ENCODE measurements around the gene ATPAF2. TPM values are rescaled to one million over a fixed set of nuclear protein-coding genes. Genes with fewer than 3 reads are reported as not detected.

The ATPAF2 gene
- total RNA-seq, 4 donors from 2014 or later: 9.5 to 18.4 (median 13.1) TPM

- TF ChIP-seq, protein P1, sequence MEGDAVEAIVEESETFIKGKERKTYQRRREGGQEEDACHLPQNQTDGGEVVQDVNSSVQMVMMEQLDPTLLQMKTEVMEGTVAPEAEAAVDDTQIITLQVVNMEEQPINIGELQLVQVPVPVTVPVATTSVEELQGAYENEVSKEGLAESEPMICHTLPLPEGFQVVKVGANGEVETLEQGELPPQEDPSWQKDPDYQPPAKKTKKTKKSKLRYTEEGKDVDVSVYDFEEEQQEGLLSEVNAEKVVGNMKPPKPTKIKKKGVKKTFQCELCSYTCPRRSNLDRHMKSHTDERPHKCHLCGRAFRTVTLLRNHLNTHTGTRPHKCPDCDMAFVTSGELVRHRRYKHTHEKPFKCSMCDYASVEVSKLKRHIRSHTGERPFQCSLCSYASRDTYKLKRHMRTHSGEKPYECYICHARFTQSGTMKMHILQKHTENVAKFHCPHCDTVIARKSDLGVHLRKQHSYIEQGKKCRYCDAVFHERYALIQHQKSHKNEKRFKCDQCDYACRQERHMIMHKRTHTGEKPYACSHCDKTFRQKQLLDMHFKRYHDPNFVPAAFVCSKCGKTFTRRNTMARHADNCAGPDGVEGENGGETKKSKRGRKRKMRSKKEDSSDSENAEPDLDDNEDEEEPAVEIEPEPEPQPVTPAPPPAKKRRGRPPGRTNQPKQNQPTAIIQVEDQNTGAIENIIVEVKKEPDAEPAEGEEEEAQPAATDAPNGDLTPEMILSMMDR (IDR thresholded peaks at IDR 0.05): no peak
- DNase-seq (ENCODE audit: low spot score) (no peak), ATAC-seq (ENCODE audit: low FRiP score) (peak; percentile 7)
Observed at GRCh38 chr17:17981330-17981729, 57.6 kb downstream of the ATPAF2 start.

- TF ChIP-seq, protein P1 (IDR thresholded peaks at IDR 0.05): no peak
- ATAC-seq (ENCODE audit: low FRiP score) (no peak), DNase-seq (ENCODE audit: low spot score) (no peak)
Observed at GRCh38 chr17:17979778-17980177, 59.2 kb downstream of the ATPAF2 start.

DNA sequence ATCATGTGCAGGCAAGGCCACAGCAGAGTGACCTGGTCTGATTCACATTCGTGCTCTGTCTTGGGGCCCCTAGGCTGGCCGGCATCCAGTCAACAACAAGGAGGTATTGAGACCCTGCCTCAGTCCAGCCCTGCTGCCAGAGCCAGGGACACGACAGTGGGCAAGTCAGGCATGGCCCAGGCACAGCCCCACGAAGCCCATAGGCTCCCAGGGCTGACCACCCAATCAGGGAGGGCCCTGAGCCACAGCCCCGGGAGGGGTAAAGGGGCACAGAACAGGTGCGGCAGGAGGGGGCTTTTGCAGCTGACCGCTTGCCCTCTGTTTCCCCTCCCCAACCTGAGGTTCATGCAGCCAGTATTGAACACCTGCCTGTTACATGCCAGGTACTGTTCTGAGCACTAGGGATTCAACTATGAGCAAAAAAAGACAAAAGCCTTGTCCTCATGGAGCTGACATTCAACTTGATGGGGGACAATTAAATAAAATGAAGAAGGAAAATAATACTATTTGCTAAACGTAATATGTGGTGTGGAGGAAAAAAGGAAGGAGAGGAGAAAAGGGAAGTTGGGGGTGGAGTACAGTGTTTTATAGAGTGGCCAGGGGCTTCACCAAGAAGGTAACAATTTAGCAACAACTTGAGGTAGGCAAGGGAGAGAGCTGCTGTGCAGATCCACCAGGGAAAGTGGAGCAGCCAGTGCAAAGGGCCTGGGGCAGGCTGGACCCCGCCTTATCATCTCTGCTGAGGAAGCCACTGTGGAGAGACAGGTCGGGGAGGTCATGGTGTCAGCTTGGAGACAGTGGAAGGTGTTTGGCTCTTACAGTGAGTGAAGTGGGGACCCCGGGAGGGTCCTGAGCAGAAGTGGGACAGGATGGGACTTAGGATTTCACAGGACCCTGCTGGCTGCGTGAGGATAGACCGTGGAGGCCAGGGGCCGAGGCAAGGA, 60.2 kb downstream of the ATPAF2 start:
- TF ChIP-seq, protein P1 (IDR thresholded peaks at IDR 0.05): no peak
- ATAC-seq (ENCODE audit: low FRiP score) (no peak), DNase-seq (ENCODE audit: low spot score) (no peak)

DNA sequence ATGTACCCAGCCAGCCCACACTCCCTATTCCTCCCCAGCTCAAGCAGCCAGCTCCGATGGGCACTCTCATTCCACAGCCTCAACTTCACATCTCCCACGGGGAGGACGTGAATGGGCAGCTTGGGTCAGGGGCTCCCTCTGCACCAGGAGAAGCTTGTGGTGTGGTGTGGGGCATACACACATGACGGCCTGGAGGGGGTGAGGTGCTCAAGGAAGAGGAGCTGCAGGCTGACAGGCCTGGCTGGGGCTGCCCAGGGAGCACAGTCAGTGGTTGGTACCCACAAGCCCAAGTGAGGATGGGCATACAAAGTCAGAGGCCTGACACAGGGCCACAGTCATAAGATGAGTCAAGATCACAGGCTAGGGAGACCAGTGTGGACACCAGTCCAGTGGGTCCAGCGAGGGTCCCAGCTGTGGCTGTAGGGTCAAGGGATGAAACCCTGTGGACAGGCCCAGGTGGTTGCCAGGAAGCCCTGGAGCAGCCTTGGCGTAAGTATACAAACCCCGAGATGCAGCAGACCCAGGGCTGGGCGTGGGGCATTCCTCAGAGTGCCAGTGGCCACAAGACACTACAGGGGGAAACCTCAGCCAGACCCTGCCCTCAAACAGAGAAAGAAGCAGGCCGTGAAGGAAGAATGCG, 61.9 kb downstream of the ATPAF2 start:
- TF ChIP-seq, protein P1 (IDR thresholded peaks at IDR 0.05): no peak
- DNase-seq (ENCODE audit: low spot score): no peak
- no peak for ATAC-seq (ENCODE audit: low FRiP score)

GRCh38 chr17:17975436-17975835, 63.5 kb downstream of the ATPAF2 start:
- no peak for ATAC-seq (ENCODE audit: low FRiP score)
- TF ChIP-seq, protein P1 (IDR thresholded peaks at IDR 0.05): no peak
- no peak for DNase-seq (ENCODE audit: low spot score)

DNA sequence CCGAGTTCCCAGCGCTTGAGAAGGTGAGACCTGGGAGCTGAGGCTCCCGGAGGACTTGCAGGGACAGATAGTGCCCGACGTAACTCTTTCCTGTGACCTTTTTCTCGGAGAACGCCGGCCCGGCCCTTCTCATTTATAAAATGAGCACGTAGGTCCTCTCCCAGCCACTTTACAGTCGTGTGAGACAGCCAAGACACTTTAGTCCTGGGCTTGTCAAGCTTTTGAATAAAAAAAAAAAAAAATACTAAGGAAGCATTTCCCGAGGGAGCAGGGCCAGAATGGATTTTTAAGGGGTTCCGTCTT, 66.1 kb downstream of the ATPAF2 start:
- TF ChIP-seq, protein P1 (IDR thresholded peaks at IDR 0.05): no peak
- DNase-seq (ENCODE audit: low spot score) (no peak), ATAC-seq (ENCODE audit: low FRiP score) (no peak)
